ENCODE data around the gene TMBIM4.

DNA sequence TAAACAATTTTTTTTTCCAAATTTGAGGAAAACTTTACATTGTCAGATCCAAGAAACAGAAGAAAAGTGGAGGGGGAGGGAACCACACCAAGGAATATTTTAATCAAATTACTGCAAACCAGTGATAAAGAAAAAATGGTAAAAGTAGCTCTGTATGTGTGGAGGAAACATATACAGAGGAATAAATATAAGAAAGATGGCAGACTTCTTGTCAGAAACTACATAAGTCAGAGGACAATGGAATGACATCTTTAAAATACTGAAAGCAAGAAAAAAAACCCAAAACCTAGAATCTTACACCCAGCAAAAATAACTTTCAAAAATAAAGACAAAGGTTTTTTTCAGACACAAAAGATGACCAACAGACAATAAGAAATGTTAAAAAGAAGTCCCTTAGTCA lies 29.1 kb downstream of the TMBIM4 start:
- TF ChIP-seq CTCF (conservative IDR thresholded peaks at IDR 0.05; ENCODE audit: low read length) (no peak), EZH2phosphoT487 (IDR thresholded peaks at IDR 0.05; ENCODE audit: borderline replicate concordance, low read depth, low read length) (no peak)
